ENCODE data around the gene ATP10A. TPM values are rescaled to one million over a fixed set of nuclear protein-coding genes. Genes with fewer than 3 reads are reported as not detected.

Gene ATP10A
- total RNA-seq, 1 experiment from 2014 or later = 0.02 TPM

GRCh38 chr15:25839638-25840156 lies 23.4 kb downstream of the ATP10A start:
- Histone ChIP-seq H4K20me1 (ENCODE audit: insufficient read depth) (no peaks in the 10 kb centered on the region), H3K4me3 (replicated peaks in 1 of 2; ENCODE audit: low read depth in 1 of 2, low read length in 2 of 2) (no peak overlapping the region), H3K79me2 (ENCODE audit: insufficient read depth, low read length) (no peaks in the 10 kb centered on the region), H3K27me3 (ENCODE audit: insufficient read depth, low read length) (no peaks in the 10 kb centered on the region), H3K9me2 (ENCODE audit: insufficient read depth) (no peaks in the 10 kb centered on the region), H3K9ac (ENCODE audit: low read length) (no peak overlapping the region), H3K27ac (ENCODE audit: low read depth, low read length) (no peak overlapping the region), H3K4me2 (ENCODE audit: low read length) (no peak overlapping the region), H3K36me3 (ENCODE audit: control insufficient read depth in 1 of 2, insufficient read depth in 2 of 2, low read length in 2 of 2) (no peaks in the 10 kb centered on the region), H3K4me1 (ENCODE audit: control insufficient read depth in 1 of 2, insufficient read depth in 2 of 2, low read length in 2 of 2) (no peaks in the 10 kb centered on the region), H3K9me3 (ENCODE audit: control insufficient read depth in 1 of 2, insufficient read depth in 1 of 2, low read depth in 1 of 2, low read length in 2 of 2) (peaks cover 7 to 34% of the 10 kb centered on the region in 2 experiments; a peak in 2 of 4 replicates), H2AFZ (ENCODE audit: low read depth, low read length, poor library complexity, severe bottlenecking) (no peak overlapping the region)
- TF ChIP-seq POLR2AphosphoS5 (IDR thresholded peaks at IDR 0.05; ENCODE audit: low read depth, low read length) = no peak
- no peak for TF ChIP-seq EZH2 (IDR thresholded peaks at IDR 0.05)
- TF ChIP-seq ELF1 (IDR thresholded peaks at IDR 0.05; ENCODE audit: borderline replicate concordance, low read depth) = no peak
- no peak for TF ChIP-seq EZH2phosphoT487 (IDR thresholded peaks at IDR 0.05; ENCODE audit: borderline replicate concordance)
- no peak for TF ChIP-seq SRF (IDR thresholded peaks at IDR 0.05; ENCODE audit: low read depth)
- TF ChIP-seq CBX3 (IDR thresholded peaks at IDR 0.05; ENCODE audit: low read depth) = no peak
- no peak for TF ChIP-seq YY1 (IDR thresholded peaks at IDR 0.05; ENCODE audit: extremely low read depth, insufficient replicate concordance, low read depth, low read length)
- TF ChIP-seq, protein P1, sequence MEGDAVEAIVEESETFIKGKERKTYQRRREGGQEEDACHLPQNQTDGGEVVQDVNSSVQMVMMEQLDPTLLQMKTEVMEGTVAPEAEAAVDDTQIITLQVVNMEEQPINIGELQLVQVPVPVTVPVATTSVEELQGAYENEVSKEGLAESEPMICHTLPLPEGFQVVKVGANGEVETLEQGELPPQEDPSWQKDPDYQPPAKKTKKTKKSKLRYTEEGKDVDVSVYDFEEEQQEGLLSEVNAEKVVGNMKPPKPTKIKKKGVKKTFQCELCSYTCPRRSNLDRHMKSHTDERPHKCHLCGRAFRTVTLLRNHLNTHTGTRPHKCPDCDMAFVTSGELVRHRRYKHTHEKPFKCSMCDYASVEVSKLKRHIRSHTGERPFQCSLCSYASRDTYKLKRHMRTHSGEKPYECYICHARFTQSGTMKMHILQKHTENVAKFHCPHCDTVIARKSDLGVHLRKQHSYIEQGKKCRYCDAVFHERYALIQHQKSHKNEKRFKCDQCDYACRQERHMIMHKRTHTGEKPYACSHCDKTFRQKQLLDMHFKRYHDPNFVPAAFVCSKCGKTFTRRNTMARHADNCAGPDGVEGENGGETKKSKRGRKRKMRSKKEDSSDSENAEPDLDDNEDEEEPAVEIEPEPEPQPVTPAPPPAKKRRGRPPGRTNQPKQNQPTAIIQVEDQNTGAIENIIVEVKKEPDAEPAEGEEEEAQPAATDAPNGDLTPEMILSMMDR (IDR thresholded peaks at IDR 0.05 in 2 of 3, conservative IDR thresholded peaks at IDR 0.05 in 1 of 3; ENCODE audit: borderline replicate concordance in 1 of 3, insufficient read depth in 1 of 3, low read depth in 2 of 3, low read length in 2 of 3) = no peak
- no peak for TF ChIP-seq RAD21 (IDR thresholded peaks at IDR 0.05; ENCODE audit: low read depth)
- TF ChIP-seq CEBPB (IDR thresholded peaks at IDR 0.05; ENCODE audit: low read depth) = no peak
- no peak for TF ChIP-seq FOSL1 (IDR thresholded peaks at IDR 0.05; ENCODE audit: low read depth)
- TF ChIP-seq POLR2A (IDR thresholded peaks at IDR 0.05; ENCODE audit: borderline replicate concordance, extremely low read depth, insufficient read depth, insufficient read length) = no peak
- TF ChIP-seq SIN3A (IDR thresholded peaks at IDR 0.05; ENCODE audit: low read depth) = no peak
- TF ChIP-seq, protein P2, sequence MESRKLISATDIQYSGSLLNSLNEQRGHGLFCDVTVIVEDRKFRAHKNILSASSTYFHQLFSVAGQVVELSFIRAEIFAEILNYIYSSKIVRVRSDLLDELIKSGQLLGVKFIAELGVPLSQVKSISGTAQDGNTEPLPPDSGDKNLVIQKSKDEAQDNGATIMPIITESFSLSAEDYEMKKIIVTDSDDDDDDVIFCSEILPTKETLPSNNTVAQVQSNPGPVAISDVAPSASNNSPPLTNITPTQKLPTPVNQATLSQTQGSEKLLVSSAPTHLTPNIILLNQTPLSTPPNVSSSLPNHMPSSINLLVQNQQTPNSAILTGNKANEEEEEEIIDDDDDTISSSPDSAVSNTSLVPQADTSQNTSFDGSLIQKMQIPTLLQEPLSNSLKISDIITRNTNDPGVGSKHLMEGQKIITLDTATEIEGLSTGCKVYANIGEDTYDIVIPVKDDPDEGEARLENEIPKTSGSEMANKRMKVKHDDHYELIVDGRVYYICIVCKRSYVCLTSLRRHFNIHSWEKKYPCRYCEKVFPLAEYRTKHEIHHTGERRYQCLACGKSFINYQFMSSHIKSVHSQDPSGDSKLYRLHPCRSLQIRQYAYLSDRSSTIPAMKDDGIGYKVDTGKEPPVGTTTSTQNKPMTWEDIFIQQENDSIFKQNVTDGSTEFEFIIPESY (IDR thresholded peaks at IDR 0.05; ENCODE audit: extremely low read depth, insufficient replicate concordance, low read length) = no peak
- TF ChIP-seq, protein P3, sequence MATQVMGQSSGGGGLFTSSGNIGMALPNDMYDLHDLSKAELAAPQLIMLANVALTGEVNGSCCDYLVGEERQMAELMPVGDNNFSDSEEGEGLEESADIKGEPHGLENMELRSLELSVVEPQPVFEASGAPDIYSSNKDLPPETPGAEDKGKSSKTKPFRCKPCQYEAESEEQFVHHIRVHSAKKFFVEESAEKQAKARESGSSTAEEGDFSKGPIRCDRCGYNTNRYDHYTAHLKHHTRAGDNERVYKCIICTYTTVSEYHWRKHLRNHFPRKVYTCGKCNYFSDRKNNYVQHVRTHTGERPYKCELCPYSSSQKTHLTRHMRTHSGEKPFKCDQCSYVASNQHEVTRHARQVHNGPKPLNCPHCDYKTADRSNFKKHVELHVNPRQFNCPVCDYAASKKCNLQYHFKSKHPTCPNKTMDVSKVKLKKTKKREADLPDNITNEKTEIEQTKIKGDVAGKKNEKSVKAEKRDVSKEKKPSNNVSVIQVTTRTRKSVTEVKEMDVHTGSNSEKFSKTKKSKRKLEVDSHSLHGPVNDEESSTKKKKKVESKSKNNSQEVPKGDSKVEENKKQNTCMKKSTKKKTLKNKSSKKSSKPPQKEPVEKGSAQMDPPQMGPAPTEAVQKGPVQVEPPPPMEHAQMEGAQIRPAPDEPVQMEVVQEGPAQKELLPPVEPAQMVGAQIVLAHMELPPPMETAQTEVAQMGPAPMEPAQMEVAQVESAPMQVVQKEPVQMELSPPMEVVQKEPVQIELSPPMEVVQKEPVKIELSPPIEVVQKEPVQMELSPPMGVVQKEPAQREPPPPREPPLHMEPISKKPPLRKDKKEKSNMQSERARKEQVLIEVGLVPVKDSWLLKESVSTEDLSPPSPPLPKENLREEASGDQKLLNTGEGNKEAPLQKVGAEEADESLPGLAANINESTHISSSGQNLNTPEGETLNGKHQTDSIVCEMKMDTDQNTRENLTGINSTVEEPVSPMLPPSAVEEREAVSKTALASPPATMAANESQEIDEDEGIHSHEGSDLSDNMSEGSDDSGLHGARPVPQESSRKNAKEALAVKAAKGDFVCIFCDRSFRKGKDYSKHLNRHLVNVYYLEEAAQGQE (IDR thresholded peaks at IDR 0.05; ENCODE audit: low read depth) = no peak
- no peak for TF ChIP-seq ZFX (IDR thresholded peaks at IDR 0.05)
- ATAC-seq (no peak), DNase-seq (ENCODE audit: low read depth, low spot score) (no peak)
- intact Hi-C loops (cut with micrococcal nuclease) = no loop called here
- ChIA-PET RAD21 (ENCODE audit: low non-redundant PET in 1 of 2, low total read pairs in 2 of 2, uncharacterized antibody in 2 of 2, unreplicated experiment in 2 of 2) (no interaction called here), POLR2A (no interaction called here), CTCF (no interaction called here)
- BruUV-seq (replicated peaks) = no TSS peak
